Measurements from ENCODE around the gene SKI.

- TF ChIP-seq CTCF (IDR thresholded peaks at IDR 0.05; ENCODE audit: poor library complexity) (peak; percentile 86), EZH2 (IDR thresholded peaks at IDR 0.05; ENCODE audit: borderline replicate concordance) (no peak)
Measured at GRCh38 chr1:2314803-2315673, 86.9 kb downstream of the SKI start.
